CD1c-positive myeloid dendritic cell (primary cell): ENCODE results near the gene SMARCAD1.

Experiments used
- DNase-seq: peaks from one replicate; pipeline ENCODE4 v3.0.0-alpha.2; 2016; ENCODE audit errors: extremely low spot score

SMARCAD1 gene, protein sequence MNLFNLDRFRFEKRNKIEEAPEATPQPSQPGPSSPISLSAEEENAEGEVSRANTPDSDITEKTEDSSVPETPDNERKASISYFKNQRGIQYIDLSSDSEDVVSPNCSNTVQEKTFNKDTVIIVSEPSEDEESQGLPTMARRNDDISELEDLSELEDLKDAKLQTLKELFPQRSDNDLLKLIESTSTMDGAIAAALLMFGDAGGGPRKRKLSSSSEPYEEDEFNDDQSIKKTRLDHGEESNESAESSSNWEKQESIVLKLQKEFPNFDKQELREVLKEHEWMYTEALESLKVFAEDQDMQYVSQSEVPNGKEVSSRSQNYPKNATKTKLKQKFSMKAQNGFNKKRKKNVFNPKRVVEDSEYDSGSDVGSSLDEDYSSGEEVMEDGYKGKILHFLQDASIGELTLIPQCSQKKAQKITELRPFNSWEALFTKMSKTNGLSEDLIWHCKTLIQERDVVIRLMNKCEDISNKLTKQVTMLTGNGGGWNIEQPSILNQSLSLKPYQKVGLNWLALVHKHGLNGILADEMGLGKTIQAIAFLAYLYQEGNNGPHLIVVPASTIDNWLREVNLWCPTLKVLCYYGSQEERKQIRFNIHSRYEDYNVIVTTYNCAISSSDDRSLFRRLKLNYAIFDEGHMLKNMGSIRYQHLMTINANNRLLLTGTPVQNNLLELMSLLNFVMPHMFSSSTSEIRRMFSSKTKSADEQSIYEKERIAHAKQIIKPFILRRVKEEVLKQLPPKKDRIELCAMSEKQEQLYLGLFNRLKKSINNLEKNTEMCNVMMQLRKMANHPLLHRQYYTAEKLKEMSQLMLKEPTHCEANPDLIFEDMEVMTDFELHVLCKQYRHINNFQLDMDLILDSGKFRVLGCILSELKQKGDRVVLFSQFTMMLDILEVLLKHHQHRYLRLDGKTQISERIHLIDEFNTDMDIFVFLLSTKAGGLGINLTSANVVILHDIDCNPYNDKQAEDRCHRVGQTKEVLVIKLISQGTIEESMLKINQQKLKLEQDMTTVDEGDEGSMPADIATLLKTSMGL

DNA sequence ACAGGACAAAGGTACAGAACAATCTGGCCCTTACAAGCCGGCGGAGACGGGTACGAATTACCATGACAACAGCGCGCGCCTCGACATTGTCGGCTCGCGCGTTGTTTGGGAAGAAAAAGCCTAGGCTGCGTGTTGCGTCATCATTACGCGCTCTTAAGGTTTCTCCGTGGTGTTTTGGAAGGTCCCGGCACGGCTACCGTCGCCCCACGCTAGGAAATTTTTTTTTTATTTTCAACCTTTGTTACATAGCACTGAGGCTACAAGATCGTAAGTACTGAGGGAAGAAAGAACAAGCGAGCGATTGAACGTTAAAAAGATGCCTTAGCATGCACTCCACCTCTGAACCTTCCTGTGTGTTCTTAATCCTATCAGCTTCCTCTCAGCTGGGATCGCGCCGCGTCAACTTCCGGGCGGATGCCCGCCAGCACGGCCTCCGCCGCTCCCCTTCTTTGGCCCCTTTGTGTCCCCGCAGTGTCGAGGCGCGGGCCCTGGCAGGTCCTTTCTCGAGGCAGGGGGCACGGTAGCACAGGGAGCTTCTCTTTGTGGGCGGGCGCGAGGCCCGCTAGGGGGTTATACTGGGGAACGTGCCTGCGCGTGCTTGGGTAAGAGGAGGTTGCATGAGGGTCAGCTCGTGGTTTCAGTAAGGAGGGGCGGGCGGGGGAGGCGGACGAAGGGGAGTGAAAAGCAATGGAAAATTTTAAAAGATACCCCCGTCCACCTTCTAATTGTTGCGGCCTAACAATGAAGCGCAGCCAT is at the start of gene SMARCAD1:
SMARCAD1 (plus strand) TSS at position 397 of the 756 bp plus-strand sequence. CDS start 530 bp downstream, outside the sequence.
- DNase-seq = peak; percentile 96

- DNase-seq = no peak
Measured at GRCh38 chr4:94158883-94159282, 48.8 kb upstream of the SMARCAD1 start.

DNA sequence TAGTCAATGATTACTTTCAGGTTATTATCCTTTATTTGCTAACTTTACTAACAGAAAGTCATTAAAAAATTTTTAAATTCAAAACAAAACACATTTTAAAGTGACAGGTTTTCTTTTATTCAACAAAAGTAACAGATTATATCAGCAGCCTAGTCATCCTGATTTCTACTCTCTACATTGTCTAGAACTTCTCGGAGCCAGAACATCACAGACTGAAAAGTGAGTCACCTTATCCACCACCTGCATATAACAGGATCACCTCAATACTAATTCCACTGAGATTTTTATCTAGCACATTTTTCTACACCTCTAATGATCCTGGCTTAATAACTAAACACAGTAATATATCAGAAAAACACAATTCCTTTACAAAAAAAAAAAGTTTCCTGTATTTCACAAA is 47.9 kb upstream of the SMARCAD1 start:
- DNase-seq = no peak

DNA sequence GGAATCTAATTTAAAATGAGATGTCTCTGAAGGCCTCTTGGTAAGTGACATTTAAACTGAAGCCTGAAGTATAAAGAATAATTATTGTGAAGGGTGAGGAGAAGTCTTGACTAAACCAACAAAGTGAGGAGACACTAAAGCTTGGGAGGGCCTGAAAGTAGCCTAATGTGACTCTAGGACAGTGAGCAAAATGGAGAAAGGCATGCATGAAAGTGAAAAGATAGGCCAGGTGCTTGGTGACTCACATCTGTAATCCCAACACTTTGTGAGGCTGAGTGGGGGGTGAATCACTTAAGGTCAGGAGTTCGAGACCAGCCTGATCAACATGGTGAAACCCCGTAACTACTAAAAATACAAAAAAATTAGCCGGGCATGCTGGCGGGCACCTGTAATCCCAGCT is 46.9 kb upstream of the SMARCAD1 start:
- DNase-seq = no peak

DNA sequence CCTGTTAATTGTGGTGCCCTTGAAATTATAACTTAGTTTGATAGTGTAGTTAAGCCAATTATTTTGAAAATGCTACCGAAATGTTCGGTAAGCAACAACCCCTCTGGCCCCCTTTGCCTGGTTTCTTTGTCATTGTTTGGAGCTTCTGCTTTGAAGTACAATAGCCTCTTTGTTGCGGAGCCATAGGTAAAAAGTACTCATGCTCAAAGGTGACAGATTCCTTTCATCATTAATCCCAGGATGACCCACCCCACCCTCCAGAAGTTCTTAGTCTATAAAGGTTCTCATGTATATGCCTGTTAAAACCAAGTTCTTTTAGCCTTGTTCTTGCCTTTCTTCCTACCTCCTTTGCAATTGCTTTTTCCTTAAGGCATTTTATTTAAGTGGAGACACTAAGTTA is 42.4 kb upstream of the SMARCAD1 start:
- no peak for DNase-seq

DNA sequence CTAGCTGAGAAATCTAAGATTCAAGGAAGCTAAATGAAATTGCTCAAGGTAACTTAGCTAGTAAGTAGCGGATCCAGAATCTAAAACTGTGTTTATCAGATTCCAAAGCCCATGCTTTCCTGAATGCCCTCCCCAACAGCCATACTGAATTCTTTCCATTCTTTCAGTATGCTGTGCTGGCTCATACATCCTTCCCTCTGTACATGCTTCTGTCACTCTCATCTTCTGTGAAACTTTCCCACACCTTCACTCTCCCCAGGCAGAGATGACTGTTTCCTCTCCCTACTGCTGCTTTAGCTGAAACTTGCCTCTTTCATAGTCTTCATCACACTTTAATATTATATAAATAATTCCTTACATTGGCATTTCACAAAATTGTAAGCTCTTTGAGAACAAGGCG is 39.3 kb upstream of the SMARCAD1 start:
- DNase-seq = no peak

GRCh38 chr4:94169803-94170372 is 37.8 kb upstream of the SMARCAD1 start:
- DNase-seq = no peak

- no peak for DNase-seq
Measured at GRCh38 chr4:94171616-94172015, 36.0 kb upstream of the SMARCAD1 start.

- DNase-seq = no peak
Measured at GRCh38 chr4:94175553-94176261, 32.0 kb upstream of the SMARCAD1 start.

DNA sequence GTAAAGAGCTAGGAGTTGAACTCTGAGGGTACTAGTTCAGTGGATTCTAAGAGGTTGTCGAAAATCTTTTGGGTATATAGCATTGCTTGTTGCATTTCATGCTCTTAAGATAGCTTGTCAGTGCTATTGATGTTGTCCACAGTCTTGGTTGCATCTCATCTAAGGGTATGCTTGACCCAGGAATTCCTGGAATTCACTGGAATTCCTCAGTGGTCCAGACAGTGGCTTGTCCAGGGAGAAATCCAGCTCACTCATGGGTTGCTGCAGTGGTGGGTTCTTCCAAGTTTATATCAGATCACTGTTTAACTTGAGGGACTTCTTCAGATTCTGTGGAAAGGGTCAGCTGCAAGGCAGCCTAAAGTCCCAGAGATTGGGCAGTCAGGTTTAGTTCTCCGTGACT is 29.8 kb upstream of the SMARCAD1 start:
- DNase-seq = no peak

DNA sequence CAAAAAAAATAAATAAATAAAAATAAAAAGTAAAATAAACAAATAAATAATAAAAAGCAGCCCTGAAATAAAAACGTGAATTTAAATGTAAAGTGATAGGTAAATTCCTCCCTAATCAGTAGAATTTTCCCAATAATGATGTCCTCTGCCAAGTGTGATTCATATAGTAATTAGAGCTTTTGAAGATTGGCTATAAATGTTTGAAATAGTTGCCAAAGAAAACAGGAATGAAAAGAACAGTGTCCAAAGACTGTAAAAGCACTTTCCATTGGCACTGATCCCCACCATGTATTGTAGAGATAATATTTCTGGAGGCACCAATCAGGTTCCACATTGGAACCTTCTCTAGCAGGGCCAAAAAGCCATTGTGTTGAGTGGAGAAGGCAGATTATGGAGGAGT is 25.9 kb upstream of the SMARCAD1 start:
- DNase-seq = no peak

DNA sequence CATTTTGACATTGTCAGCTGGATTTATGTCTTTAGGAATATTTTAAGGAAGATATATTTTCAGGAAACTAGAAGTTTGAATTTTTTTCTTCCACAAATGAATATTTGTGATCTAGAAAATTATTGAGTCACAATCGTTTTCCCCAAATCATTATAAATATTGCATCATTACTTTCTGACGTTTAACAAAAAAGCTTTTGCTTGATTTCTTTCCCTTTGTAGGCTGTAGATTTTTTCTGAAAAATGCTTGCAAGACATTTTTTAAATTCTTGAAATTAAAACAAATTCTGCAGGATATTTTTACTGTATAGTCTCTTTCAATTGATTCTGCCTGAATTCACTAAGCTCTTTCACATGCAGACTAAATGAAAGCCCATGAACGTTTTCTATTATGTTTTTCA is 4.9 kb upstream of the SMARCAD1 start:
- no peak for DNase-seq

DNA sequence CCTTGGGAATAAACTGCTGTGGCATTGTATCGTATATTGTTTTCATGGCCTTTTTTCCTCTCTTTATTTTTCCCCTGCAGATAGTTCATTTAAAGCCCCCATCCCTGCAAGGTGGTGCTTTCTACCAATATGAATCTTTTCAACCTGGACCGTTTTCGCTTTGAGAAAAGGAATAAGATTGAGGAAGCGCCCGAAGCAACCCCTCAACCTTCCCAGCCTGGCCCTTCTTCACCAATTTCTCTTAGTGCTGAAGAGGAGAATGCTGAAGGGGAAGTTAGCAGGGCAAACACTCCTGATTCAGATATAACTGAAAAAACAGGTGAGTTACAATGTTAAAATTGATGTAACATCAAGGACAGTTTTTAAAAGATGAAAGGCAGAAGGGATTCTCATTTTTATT is 601 bp downstream of the SMARCAD1 start:
- DNase-seq = peak; percentile 25

GRCh38 chr4:94208918-94209317 is 1.3 kb downstream of the SMARCAD1 start:
- no peak for DNase-seq

DNA sequence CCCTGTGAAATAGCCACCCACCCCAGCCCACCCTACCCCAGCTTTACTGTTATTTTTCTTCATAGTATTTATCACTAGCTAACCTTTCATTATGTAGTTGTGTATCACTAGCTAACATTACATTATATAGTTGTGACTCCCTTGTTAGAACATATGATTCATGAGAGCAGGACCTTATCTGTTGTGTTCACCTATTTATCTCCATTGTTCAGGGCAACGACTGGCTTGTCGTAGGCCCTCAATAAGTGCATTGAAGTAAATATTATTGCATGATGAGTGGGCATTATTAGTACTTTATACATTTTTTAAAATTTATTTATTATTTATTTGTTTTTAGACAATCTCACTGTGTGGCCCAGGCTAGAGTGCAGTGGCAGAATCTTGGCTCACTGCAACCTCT is 4.2 kb downstream of the SMARCAD1 start:
- DNase-seq = no peak

DNA sequence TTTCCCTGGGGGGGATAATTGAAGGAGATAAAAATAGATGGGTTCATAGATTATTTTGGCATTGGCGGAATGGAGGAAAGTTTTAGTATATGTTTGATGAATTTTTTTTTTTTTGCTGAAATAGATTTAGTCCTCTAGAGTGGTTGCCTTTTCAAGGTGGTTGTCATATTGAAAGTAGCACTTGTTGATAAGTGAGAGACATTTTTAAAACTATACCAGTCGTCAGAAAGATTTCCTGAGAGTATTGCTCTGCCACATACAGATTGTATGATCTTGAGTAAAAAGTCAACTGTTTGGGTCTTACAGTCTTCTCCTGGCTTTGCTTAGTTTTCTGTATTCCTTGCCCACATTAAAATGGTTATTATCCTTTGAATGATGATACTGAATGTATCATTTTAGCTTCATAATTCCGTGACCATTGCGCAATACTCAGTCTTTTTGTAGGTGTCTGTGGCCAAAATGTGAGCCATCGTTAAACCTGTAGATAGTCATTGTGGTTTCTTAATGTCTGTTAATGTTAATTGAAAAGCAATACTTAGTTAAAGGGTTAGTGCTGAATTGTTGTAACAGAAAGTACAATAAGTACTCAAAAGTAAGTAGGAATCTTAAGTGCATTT is 7.1 kb downstream of the SMARCAD1 start:
- DNase-seq = no peak

DNA sequence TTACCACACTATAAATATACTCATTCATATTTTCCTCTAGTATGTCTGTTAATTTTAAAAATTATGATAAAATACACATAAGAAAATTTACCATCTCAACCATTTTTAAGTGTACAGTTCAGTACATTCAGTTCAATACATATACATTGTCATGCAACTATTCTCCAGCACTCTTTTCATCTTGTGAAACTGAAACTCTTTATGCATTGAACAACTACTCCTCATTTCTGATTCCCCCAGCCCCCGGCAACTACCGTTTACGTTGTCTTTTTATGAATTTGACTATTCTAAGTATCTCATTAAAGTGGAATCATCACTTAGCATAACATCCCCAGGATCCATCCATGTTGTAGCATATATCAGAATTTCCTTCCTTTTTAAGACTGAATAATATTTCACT is 8.7 kb downstream of the SMARCAD1 start:
- no peak for DNase-seq

GRCh38 chr4:94219402-94219801 is 11.7 kb downstream of the SMARCAD1 start:
- DNase-seq = no peak

DNA sequence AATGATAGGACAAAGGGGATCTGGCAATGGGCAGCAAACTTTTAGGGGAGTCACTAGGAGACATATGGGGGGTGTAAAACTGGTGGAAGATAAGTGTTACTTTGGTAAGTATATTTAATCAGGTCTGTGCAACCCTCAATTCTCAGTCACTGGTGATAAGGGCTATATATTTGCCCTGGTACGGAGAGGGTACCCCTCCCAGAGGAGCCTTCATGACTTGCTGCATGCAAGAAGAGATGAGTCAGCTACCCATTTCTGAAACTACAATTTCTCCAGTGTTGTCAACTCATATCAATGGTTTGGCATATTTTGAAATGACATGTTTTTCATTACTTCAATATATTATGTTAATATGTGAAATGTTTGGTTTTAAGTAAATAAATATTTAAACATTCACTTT is 14.3 kb downstream of the SMARCAD1 start:
- no peak for DNase-seq

DNA sequence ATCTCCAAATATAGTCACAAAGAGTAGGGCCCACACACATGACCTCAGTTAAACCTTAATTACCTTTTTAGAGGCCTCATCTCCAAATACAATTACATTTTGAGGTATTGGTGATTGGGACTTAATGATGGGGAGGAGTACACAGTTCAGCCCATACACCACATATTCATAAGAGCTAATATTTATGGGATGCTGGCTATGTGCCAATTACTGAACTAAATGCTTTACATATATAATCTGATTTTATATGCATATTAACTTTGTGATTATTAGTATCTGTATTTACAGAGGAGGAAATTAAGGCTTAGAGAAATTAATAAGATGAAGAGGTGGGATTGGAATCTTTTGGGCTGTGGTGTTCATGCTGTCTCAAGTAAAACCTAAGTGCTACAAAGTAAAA is 17.8 kb downstream of the SMARCAD1 start:
- no peak for DNase-seq
